ENCODE measurements around the gene TAAR1. TPM values are rescaled to one million over a fixed set of nuclear protein-coding genes. Genes with fewer than 3 reads are reported as not detected.

The TAAR1 gene
- total RNA-seq, 1 experiment from 2014 or later: not detected

Other genes with a start within 250 kb of the TAAR1 start
- 66.8 and 73.2 TPM in 2 replicates for gene STX7, start 146.1 kb downstream of the TAAR1 start, total RNA-seq (2022)
- not detected in 2 replicates for gene TAAR9, start 120.9 kb downstream of the TAAR1 start, total RNA-seq (2022)
- not detected in 2 replicates for gene TAAR8, start 106.5 kb downstream of the TAAR1 start, total RNA-seq (2022)
- not detected in 2 replicates for gene TAAR6, start 88.9 kb downstream of the TAAR1 start, total RNA-seq (2022)
- gene TAAR5, start 69.4 kb downstream of the TAAR1 start, total RNA-seq (2022): not detected in 2 replicates
- not detected in 2 replicates for gene TAAR2, start 34.9 kb downstream of the TAAR1 start, total RNA-seq (2022)
- 12.4 and 13.3 TPM in 2 replicates for gene VNN1, start 54.9 kb upstream of the TAAR1 start, total RNA-seq (2022)
- gene VNN2, start 98.7 kb upstream of the TAAR1 start, total RNA-seq (2022): 18.1 and 21.5 TPM in 2 replicates
- 23.9 and 25.9 TPM in 2 replicates for gene SLC18B1, start 139.5 kb upstream of the TAAR1 start, total RNA-seq (2022)
- gene RPS12, start 155.4 kb upstream of the TAAR1 start, total RNA-seq (2022): 1,002 and 1,082 TPM in 2 replicates